B cell (primary cell): Measurements from ENCODE around the gene SOHLH2. TPM values are rescaled to one million over a fixed set of nuclear protein-coding genes. Genes with fewer than 3 reads are reported as not detected.

ENCODE experiments used
- ATAC-seq: fragments of 200-7000 bp; cut with Tn5 transposase; one replicate; pipeline ENCODE4 v1.10.0; 2021; ENCODE audit warnings: low read depth, mild to moderate bottlenecking, moderate number of reproducible peaks, moderate library complexity
- CTCF ChIA-PET: fragments of 350-600 bp; sonication (Branson Sonifier 250); formaldehyde crosslinking; loops from one replicate; lab custom pipeline; 2021; ENCODE audit warnings: antibody characterized with exemption, inconsistent platforms; lab: Charles Lee
- POLR2A ChIA-PET: fragments of 350-600 bp; sonication (Branson Sonifier 250); formaldehyde crosslinking; loops from one replicate; lab custom pipeline; 2021; ENCODE audit warnings: antibody characterized with exemption; lab: Charles Lee
- DNase-seq: peaks from one replicate; pipeline ENCODE4 v3.0.0; 2013
- H2AFZ ChIP-seq: 2 replicates; pipeline ENCODE4 v1.6.1; 2012; ENCODE audit warnings: mild to moderate bottlenecking, low read depth, low read length; ENCODE audit not compliant: insufficient read depth, poor library complexity, severe bottlenecking
- H3K27ac ChIP-seq, 2 donors: 1 replicate in 1 of 2; 2 replicates in 1 of 2; pipeline ENCODE4 v1.5.1; 2012 to 2013; ENCODE audit warnings: low read length in 2 of 2, mild to moderate bottlenecking in 2 of 2, moderate library complexity in 1 of 2
- H3K27me3 ChIP-seq, 4 experiments: fragments of 200-600 bp in 1 of 4; sonication (generic) in 1 of 4; replicated peaks in 1 of 4; 1 replicate in 2 of 4; 2 replicates in 2 of 4; pipeline versions ENCODE4 v1.6.1 to v1.7.0; 2013 to 2016; ENCODE audit warnings: low read length in 3 of 4, mild to moderate bottlenecking in 2 of 4, mixed read lengths in 1 of 4, moderate library complexity in 1 of 4; ENCODE audit not compliant: insufficient read depth in 4 of 4, control insufficient read depth in 3 of 4; ENCODE audit errors: control extremely low read depth in 1 of 4
- H3K36me3 ChIP-seq, 2 experiments: replicated peaks in 1 of 2; 1 replicate in 1 of 2; 2 replicates in 1 of 2; pipeline versions ENCODE4 v1.6.1 to v1.7.1; 2013; ENCODE audit warnings: low read length in 1 of 2; ENCODE audit not compliant: insufficient read depth in 2 of 2, control insufficient read depth in 1 of 2; ENCODE audit errors: control extremely low read depth in 1 of 2, extremely low read depth in 1 of 2
- H3K4me1 ChIP-seq, 2 donors: fragments of 200-600 bp in 1 of 2; sonication (generic) in 1 of 2; 1 replicate in 1 of 2; 2 replicates in 1 of 2; pipeline versions ENCODE4 v1.5.1 to v1.6.1; 2013 to 2017; ENCODE audit warnings: low read length in 2 of 2; ENCODE audit not compliant: control insufficient read depth in 2 of 2, insufficient read depth in 2 of 2
- H3K4me2 ChIP-seq: replicated peaks from 2 replicates; pipeline ENCODE3; 2012; ENCODE audit warnings: mild to moderate bottlenecking, low read depth, low read length; ENCODE audit not compliant: poor library complexity, severe bottlenecking
- H3K4me3 ChIP-seq, 5 experiments: fragments of 200-600 bp in 1 of 5; sonication (generic) in 1 of 5; 1 replicate in 3 of 5; 2 replicates in 2 of 5; pipeline versions ENCODE4 v1.5.1 to v1.7.0; 2011 to 2016; ENCODE audit warnings: low read length in 4 of 5, mild to moderate bottlenecking in 4 of 5, low read depth in 2 of 5, control low read depth in 1 of 5, moderate library complexity in 1 of 5; ENCODE audit not compliant: insufficient read depth in 1 of 5; ENCODE audit errors: control extremely low read depth in 1 of 5, extremely low read depth in 1 of 5
- H3K79me2 ChIP-seq: fragments of 200-600 bp; sonication (generic); one replicate; pipeline ENCODE4 v1.6.0; 2016; ENCODE audit warnings: low read length; ENCODE audit not compliant: control insufficient read depth, insufficient read depth
- H3K9ac ChIP-seq: fragments of 200-600 bp; sonication (generic); 2 replicates; pipeline ENCODE4 v1.6.1; 2017; ENCODE audit warnings: mild to moderate bottlenecking, low read length, moderate library complexity
- H3K9me3 ChIP-seq, 3 donors: one replicate each; pipeline versions ENCODE4 v1.6.1 to v1.7.1; 2013; ENCODE audit warnings: low read length in 2 of 3; ENCODE audit not compliant: control insufficient read depth in 2 of 3, insufficient read depth in 1 of 3; ENCODE audit errors: control extremely low read depth in 1 of 3
- H4K20me1 ChIP-seq: 2 replicates; pipeline ENCODE4 v1.6.0; 2012; ENCODE audit warnings: mild to moderate bottlenecking, low read length; ENCODE audit not compliant: insufficient read depth, control insufficient read depth, poor library complexity, severe bottlenecking
- H3K27ac Mint-ChIP-seq: one replicate; pipeline ENCODE4 v1.8.0; 2021; ENCODE audit warnings: mixed read lengths
- H3K27me3 Mint-ChIP-seq: one replicate; pipeline ENCODE4 v1.8.0; 2021; ENCODE audit warnings: mixed read lengths
- H3K4me1 Mint-ChIP-seq: one replicate; pipeline ENCODE4 v1.8.0; 2021; ENCODE audit warnings: mixed read lengths
- H3K4me3 Mint-ChIP-seq: one replicate; pipeline ENCODE4 v1.8.0; 2021; ENCODE audit warnings: mixed read lengths
- H3K9me3 Mint-ChIP-seq: one replicate; pipeline ENCODE4 v1.8.0; 2022; ENCODE audit warnings: mixed read lengths; ENCODE audit not compliant: insufficient read depth
- EZH2 ChIP-seq: IDR thresholded peaks from 2 replicates; pipeline ENCODE4 v1.6.1; 2012; ENCODE audit warnings: borderline replicate concordance, low read depth, mild to moderate bottlenecking, moderate library complexity, low read length; ENCODE audit not compliant: insufficient read depth, poor library complexity, severe bottlenecking
- WGBS: methylation state at CpG from one replicate; pipeline ENCODE4 v1.1.5; 2013; ENCODE audit warnings: missing lambda C conversion rate; ENCODE audit not compliant: insufficient coverage; 5-methylcytosine and 5-hydroxymethylcytosine counted together
- intact Hi-C: fragments of 100-400 bp; cut with micrococcal nuclease; formaldehyde crosslinking; loops from one replicate; pipeline ENCODE4 v1.10.0; 2022
- polyA minus RNA-seq: library from RNA; depleted of rRNA, polyadenylated mRNA; stranded (reverse); fragments of >200 nt; gene quantifications from 2 replicates; pipeline ENCODE4 v1.2.3, GENCODE V29; 2012
- polyA plus RNA-seq: library from polyadenylated mRNA; depleted of rRNA; stranded (reverse); fragments of >200 nt; gene quantifications from 2 replicates; pipeline ENCODE4 v1.2.3, GENCODE V29; 2012
- total RNA-seq, 2 donors: library from RNA; stranded (reverse); fragments of 120-200 nt in 1 of 2; gene quantifications; 1 replicate in 1 of 2; 2 replicates in 1 of 2; pipeline versions ENCODE4 v1.2.3 to v1.2.4, GENCODE V29; 2013 to 2022
- TF ChIP-seq, protein P1 (sequence below): fragments of 200-600 bp; IDR thresholded peaks from one replicate; pipeline ENCODE4 v1.8.0; 2022; ENCODE audit warnings: antibody characterized with exemption, mild to moderate bottlenecking

The SOHLH2 gene, protein sequence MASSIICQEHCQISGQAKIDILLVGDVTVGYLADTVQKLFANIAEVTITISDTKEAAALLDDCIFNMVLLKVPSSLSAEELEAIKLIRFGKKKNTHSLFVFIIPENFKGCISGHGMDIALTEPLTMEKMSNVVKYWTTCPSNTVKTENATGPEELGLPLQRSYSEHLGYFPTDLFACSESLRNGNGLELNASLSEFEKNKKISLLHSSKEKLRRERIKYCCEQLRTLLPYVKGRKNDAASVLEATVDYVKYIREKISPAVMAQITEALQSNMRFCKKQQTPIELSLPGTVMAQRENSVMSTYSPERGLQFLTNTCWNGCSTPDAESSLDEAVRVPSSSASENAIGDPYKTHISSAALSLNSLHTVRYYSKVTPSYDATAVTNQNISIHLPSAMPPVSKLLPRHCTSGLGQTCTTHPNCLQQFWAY
- total RNA-seq (not detected in 2 replicates), polyA plus RNA-seq (0.06 TPM in 1 of 2 replicates, not detected in the other), polyA minus RNA-seq (not detected in 2 replicates)
- total RNA-seq (2013), result 0.07 TPM

DNA sequence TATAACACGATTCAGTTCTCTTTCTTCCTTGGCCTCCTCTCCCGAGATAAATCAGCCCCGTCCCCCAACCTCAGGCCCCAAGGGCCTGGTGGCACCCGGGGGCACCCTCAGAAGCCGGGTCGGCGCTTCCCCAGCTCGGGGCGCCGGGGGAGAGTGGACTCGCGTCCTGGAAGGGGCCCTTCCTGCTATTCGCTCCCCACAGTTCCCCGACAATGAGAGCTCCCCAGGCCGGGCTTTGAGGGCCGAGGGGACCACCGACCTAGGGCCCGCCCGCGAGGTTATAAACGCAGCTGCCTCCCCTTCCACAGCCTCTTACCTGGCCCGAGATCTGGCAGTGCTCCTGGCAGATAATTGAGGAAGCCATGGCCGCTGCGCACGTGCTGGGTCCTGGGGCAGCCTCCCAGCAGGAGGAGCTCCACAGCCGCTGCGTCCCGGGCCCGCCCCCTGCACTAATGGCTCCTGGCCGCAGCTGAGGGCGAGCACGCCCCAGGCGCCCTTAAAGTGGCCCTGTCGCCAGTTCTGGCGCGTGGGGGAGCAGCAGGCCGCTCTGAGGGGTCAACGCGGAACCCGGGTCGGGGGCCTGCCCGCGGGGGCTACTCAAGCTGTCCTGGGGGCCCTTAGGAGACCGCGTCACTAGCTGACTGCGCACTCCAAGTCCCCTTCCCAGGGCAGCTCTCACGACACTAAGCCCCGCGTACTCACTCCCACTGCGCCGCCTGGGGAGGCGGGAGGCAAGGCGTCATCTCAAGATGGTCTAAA is at the start of gene SOHLH2:
Gene SOHLH2 (minus strand): TSS at position 394 of the 759 bp plus-strand sequence. CDS start 30 bp downstream, at position 364.
- H3K27ac Mint-ChIP-seq, result no peak within 1 kb of the TSS
- no peak within 1 kb of the TSS for H2AFZ ChIP-seq
- no peaks in the 10 kb centered on the region for H3K79me2 ChIP-seq
- H3K27me3 ChIP-seq, result no peaks in the 10 kb centered on the region
- no peaks in the 10 kb centered on the region for H3K4me1 ChIP-seq
- no peak within 1 kb of the TSS for H3K9ac ChIP-seq
- no peaks in the 10 kb centered on the region for H4K20me1 ChIP-seq
- H3K4me2 ChIP-seq, result no peak within 1 kb of the TSS
- ATAC-seq (no peak), DNase-seq (no peak)
- H3K9me3 ChIP-seq, result peaks cover 0 to 11% (median 0%) of the 10 kb centered on the region in 3 donors
- H3K36me3 ChIP-seq, result no peaks in the 10 kb centered on the region
- no peaks in the 10 kb centered on the region for H3K27me3 Mint-ChIP-seq
- WGBS, result 96% methylated on average over 41 of the region's 53 CpGs
- H3K4me1 Mint-ChIP-seq, result no peaks in the 10 kb centered on the region
- ChIA-PET CTCF (no interaction called here), POLR2A (no interaction called here)
- TF ChIP-seq, protein P1, sequence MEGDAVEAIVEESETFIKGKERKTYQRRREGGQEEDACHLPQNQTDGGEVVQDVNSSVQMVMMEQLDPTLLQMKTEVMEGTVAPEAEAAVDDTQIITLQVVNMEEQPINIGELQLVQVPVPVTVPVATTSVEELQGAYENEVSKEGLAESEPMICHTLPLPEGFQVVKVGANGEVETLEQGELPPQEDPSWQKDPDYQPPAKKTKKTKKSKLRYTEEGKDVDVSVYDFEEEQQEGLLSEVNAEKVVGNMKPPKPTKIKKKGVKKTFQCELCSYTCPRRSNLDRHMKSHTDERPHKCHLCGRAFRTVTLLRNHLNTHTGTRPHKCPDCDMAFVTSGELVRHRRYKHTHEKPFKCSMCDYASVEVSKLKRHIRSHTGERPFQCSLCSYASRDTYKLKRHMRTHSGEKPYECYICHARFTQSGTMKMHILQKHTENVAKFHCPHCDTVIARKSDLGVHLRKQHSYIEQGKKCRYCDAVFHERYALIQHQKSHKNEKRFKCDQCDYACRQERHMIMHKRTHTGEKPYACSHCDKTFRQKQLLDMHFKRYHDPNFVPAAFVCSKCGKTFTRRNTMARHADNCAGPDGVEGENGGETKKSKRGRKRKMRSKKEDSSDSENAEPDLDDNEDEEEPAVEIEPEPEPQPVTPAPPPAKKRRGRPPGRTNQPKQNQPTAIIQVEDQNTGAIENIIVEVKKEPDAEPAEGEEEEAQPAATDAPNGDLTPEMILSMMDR, result no peak
- TF ChIP-seq EZH2, result no peak
- no peak within 1 kb of the TSS for H3K27ac ChIP-seq
- no peak within 1 kb of the TSS for H3K4me3 Mint-ChIP-seq
- H3K9me3 Mint-ChIP-seq, result peaks cover 3% of the 10 kb centered on the region
- H3K4me3 ChIP-seq, result no peak within 1 kb of the TSS
- intact Hi-C loops, result no loop called here
